H1 (cell line): ENCODE data around the gene SLAIN2. TPM values are rescaled to one million over a fixed set of nuclear protein-coding genes. Genes with fewer than 3 reads are reported as not detected.

Experiments
- CTCF ChIA-PET: fragments of 300-600 bp; sonication (Branson Sonifier 250); formaldehyde crosslinking; loops from one replicate; lab custom pipeline; 2021; ENCODE audit not compliant: partially characterized antibody; lab: Charles Lee
- POLR2A ChIA-PET: fragments of 300-600 bp; sonication (Branson Sonifier 250); formaldehyde crosslinking; loops from one replicate; lab custom pipeline; 2021; ENCODE audit warnings: inconsistent platforms; ENCODE audit not compliant: partially characterized antibody; lab: Charles Lee
- DNase-seq, 2 experiments: peaks; one replicate each; pipeline versions ENCODE4 v3.0.0 to v3.0.0-alpha.2; 2010 to 2022; ENCODE audit warnings: low spot score in 2 of 2, low read depth in 1 of 2, mixed read lengths in 1 of 2
- FAIRE-seq: peaks from 2 replicates; lab custom pipeline; 2011; peaks lifted over from hg19 to GRCh38; lab: Jason Lieb, UNC
- H2AFZ ChIP-seq: 2 replicates; pipeline ENCODE4 v1.8.1; 2012; ENCODE audit warnings: low read length, inconsistent platforms
- H2AK5ac ChIP-seq: 2 replicates; pipeline ENCODE4 v1.6.1; 2013; ENCODE audit warnings: low read depth, low read length
- H2BK120ac ChIP-seq: replicated peaks from 2 replicates; pipeline ENCODE3; 2013; ENCODE audit warnings: low read depth, low read length, inconsistent platforms
- H2BK12ac ChIP-seq: 2 replicates; pipeline ENCODE4 v1.6.1; 2013; ENCODE audit warnings: low read depth, low read length
- H2BK15ac ChIP-seq: 2 replicates; pipeline ENCODE4 v1.6.1; 2013; ENCODE audit warnings: low read length
- H2BK20ac ChIP-seq: 2 replicates; pipeline ENCODE4 v1.6.1; 2013; ENCODE audit warnings: low read length
- H2BK5ac ChIP-seq: 2 replicates; pipeline ENCODE4 v1.6.1; 2013; ENCODE audit warnings: low read depth, low read length
- H3K14ac ChIP-seq: 2 replicates; pipeline ENCODE4 v1.6.1; 2013; ENCODE audit warnings: inconsistent platforms; ENCODE audit not compliant: insufficient read length
- H3K18ac ChIP-seq: 2 replicates; pipeline ENCODE4 v1.6.1; 2013; ENCODE audit warnings: low read length; ENCODE audit errors: extremely low read depth
- H3K23ac ChIP-seq: 2 replicates; pipeline ENCODE4 v1.6.1; 2013; ENCODE audit warnings: inconsistent platforms; ENCODE audit not compliant: insufficient read length
- H3K23me2 ChIP-seq: 2 replicates; pipeline ENCODE4 v1.6.1; 2013; ENCODE audit warnings: low read depth, low read length
- H3K27ac ChIP-seq: 2 replicates; pipeline ENCODE4 v1.6.1; 2011; ENCODE audit warnings: low read depth, low read length, inconsistent platforms
- H3K27me3 ChIP-seq, 4 experiments: replicated peaks in 1 of 4; 1 replicate in 1 of 4; 2 replicates in 3 of 4; pipeline versions ENCODE4 v1.6.1 to v1.8.1; 2011 to 2013; ENCODE audit warnings: low read length in 3 of 4, mild to moderate bottlenecking in 3 of 4, inconsistent platforms in 2 of 4, mixed read lengths in 2 of 4, moderate library complexity in 1 of 4; ENCODE audit not compliant: control insufficient read depth in 3 of 4, insufficient read depth in 3 of 4; ENCODE audit errors: extremely low read depth in 1 of 4
- H3K36me3 ChIP-seq, 4 experiments: 2 replicates each; pipeline versions ENCODE4 v1.6.1 to v1.8.1; 2011 to 2013; ENCODE audit warnings: mild to moderate bottlenecking in 4 of 4, low read length in 3 of 4, moderate library complexity in 2 of 4, control low read depth in 1 of 4, inconsistent platforms in 1 of 4; ENCODE audit not compliant: insufficient read depth in 4 of 4, control insufficient read depth in 2 of 4
- H3K4ac ChIP-seq: replicated peaks from 2 replicates; pipeline ENCODE3; 2013; ENCODE audit warnings: low read length, low read depth, mixed read lengths, inconsistent platforms; ENCODE audit not compliant: insufficient read length
- H3K4me1 ChIP-seq, 4 experiments: replicated peaks in 1 of 4; 1 replicate in 1 of 4; 2 replicates in 3 of 4; pipeline versions ENCODE4 v1.6.1 to v1.8.1; 2011 to 2013; ENCODE audit warnings: low read length in 3 of 4, inconsistent platforms in 2 of 4, mixed read lengths in 1 of 4; ENCODE audit not compliant: insufficient read depth in 4 of 4, control insufficient read depth in 3 of 4
- H3K4me2 ChIP-seq, 2 experiments: 2 replicates each; pipeline versions ENCODE4 v1.6.1 to v1.8.1; 2011 to 2013; ENCODE audit warnings: low read depth in 2 of 2, low read length in 2 of 2, control low read depth in 1 of 2, inconsistent platforms in 1 of 2, mild to moderate bottlenecking in 1 of 2; ENCODE audit not compliant: insufficient read depth in 1 of 2
- H3K4me3 ChIP-seq, 4 experiments: fragments of 200-600, 300-600 bp in 1 of 4; sonication (generic), shearing (Covaris generic), sonication (Bioruptor Twin) in 1 of 4; 2 replicates each; pipeline versions ENCODE4 v1.5.1 to v1.8.1; 2011 to 2016; ENCODE audit warnings: low read length in 4 of 4, low read depth in 3 of 4, control low read depth in 2 of 4, inconsistent platforms in 2 of 4, mild to moderate bottlenecking in 2 of 4, mixed read lengths in 1 of 4, moderate library complexity in 1 of 4; ENCODE audit not compliant: insufficient read depth in 2 of 4; ENCODE audit errors: extremely low read depth in 1 of 4
- H3K56ac ChIP-seq: replicated peaks from 2 replicates; pipeline ENCODE3; 2013; ENCODE audit warnings: low read depth, mild to moderate bottlenecking, mixed read lengths, low read length, inconsistent platforms; ENCODE audit not compliant: insufficient read length
- H3K79me1 ChIP-seq: 2 replicates; pipeline ENCODE4 v1.6.1; 2013; ENCODE audit warnings: low read depth, low read length, control low read depth
- H3K79me2 ChIP-seq, 2 experiments: 2 replicates each; pipeline versions ENCODE4 v1.6.1 to v1.8.1; 2012 to 2013; ENCODE audit warnings: low read length in 2 of 2, mild to moderate bottlenecking in 2 of 2, inconsistent platforms in 1 of 2; ENCODE audit not compliant: insufficient read depth in 2 of 2, control insufficient read depth in 1 of 2
- H3K9ac ChIP-seq, 4 experiments: replicated peaks in 1 of 4; 1 replicate in 1 of 4; 2 replicates in 3 of 4; pipeline versions ENCODE4 v1.6.1 to v1.8.1; 2011 to 2013; ENCODE audit warnings: low read depth in 3 of 4, low read length in 3 of 4, control low read depth in 2 of 4, mild to moderate bottlenecking in 2 of 4, moderate library complexity in 2 of 4, inconsistent platforms in 1 of 4; ENCODE audit errors: extremely low read depth in 1 of 4
- H3K9me3 ChIP-seq, 2 experiments: 2 replicates each; pipeline versions ENCODE4 v1.6.1 to v1.8.1; 2012 to 2013; ENCODE audit warnings: mild to moderate bottlenecking in 2 of 2, moderate library complexity in 2 of 2, control low read depth in 1 of 2, inconsistent platforms in 1 of 2, low read depth in 1 of 2, low read length in 1 of 2, mixed read lengths in 1 of 2; ENCODE audit not compliant: insufficient read depth in 2 of 2
- H4K20me1 ChIP-seq, 2 experiments: replicated peaks in 1 of 2; 2 replicates each; pipeline versions ENCODE3 to v1.8.1; 2011 to 2013; ENCODE audit warnings: inconsistent platforms in 2 of 2, low read length in 2 of 2, mild to moderate bottlenecking in 1 of 2; ENCODE audit not compliant: insufficient read depth in 2 of 2, control insufficient read depth in 1 of 2
- H4K5ac ChIP-seq: 2 replicates; pipeline ENCODE4 v1.6.1; 2013; ENCODE audit warnings: low read length, low read depth, mixed read lengths, inconsistent platforms; ENCODE audit not compliant: insufficient read length
- H4K8ac ChIP-seq: 2 replicates; pipeline ENCODE4 v1.8.0; 2013; ENCODE audit warnings: mild to moderate bottlenecking, moderate library complexity, low read length, inconsistent platforms; ENCODE audit not compliant: insufficient read depth; ENCODE audit errors: extremely low read depth
- H4K91ac ChIP-seq: replicated peaks from 2 replicates; pipeline ENCODE3; 2013; ENCODE audit warnings: low read length, mixed read lengths, inconsistent platforms; ENCODE audit not compliant: insufficient read length
- NANOG ChIP-seq: IDR thresholded peaks from 2 replicates; pipeline ENCODE4 v1.6.1; 2011; ENCODE audit warnings: low read length, low read depth, mild to moderate bottlenecking, inconsistent platforms; ENCODE audit not compliant: insufficient read depth, poor library complexity, severe bottlenecking
- SP2 ChIP-seq: IDR thresholded peaks from 2 replicates; pipeline ENCODE4 v1.6.1; 2012; ENCODE audit warnings: mild to moderate bottlenecking, low read length, inconsistent platforms
- WGBS, 2 experiments: shearing (Covaris generic) in 1 of 2; methylation state at CpG; one replicate each; pipeline versions ENCODE4 v1.1.6 to v1.1.7; 2013 to 2015; ENCODE audit warnings: low lambda C conversion rate in 2 of 2, mixed read lengths in 2 of 2, inconsistent platforms in 1 of 2, low coverage in 1 of 2, missing lambda C conversion rate in 1 of 2; ENCODE audit not compliant: insufficient replicate concordance in 2 of 2, insufficient coverage in 1 of 2, insufficient read length in 1 of 2; ENCODE audit errors: extremely low coverage in 1 of 2, missing lambda C conversion rate in 1 of 2; 5-methylcytosine and 5-hydroxymethylcytosine counted together
- polyA plus RNA-seq, 7 experiments: library from polyadenylated mRNA; depleted of rRNA in 3 of 7; stranded (reverse) in 5 of 7; unstranded in 2 of 7; fragments of >200 nt in 5 of 7; fragments of 200-250 nt in 2 of 7; gene quantifications; 1 replicate in 5 of 7; 2 replicates in 1 of 7; 4 replicates in 1 of 7; pipeline versions ENCODE4 v1.2.1 to v1.2.3, GENCODE V29; 2011 to 2013; ENCODE audit warnings: missing spikeins in 2 of 7, mixed read lengths in 2 of 7
- total RNA-seq: library from RNA; stranded (reverse); fragmentation: NEBNext Ultra II Directional; extraction: Animal tissue kit (Norgen Biotek cat#: 25700); gene quantifications from 2 replicates; pipeline ENCODE4 v1.2.1, GENCODE V29; 2021

SLAIN2 gene
- total and polyA plus RNA-seq, 2 of the 8 experiments (the other 6 are each of a cell fraction or from before 2014, with no cell fraction given): 8.2 to 40.0 TPM

GRCh38 chr4:48405924-48406323 is 64.6 kb downstream of the SLAIN2 start:
- Histone ChIP-seq H4K5ac (no peak overlapping the region), H3K23me2 (no peaks in the 10 kb centered on the region; the same call in 1 of the 2 replicates), H4K8ac (no peak overlapping the region), H3K27ac (no peak overlapping the region), H3K56ac (no peak overlapping the region), H3K4me2 (no peak overlapping the region), H3K27me3 (no peaks in the 10 kb centered on the region), H3K18ac (no peak overlapping the region), H2AK5ac (no peak overlapping the region), H4K91ac (no peak overlapping the region), H2BK5ac (no peak overlapping the region), H3K79me1 (no peaks in the 10 kb centered on the region), H3K79me2 (no peaks in the 10 kb centered on the region), H3K9ac (no peak overlapping the region), H3K4me3 (no peak overlapping the region), H3K14ac (no peak overlapping the region), H2BK120ac (no peak overlapping the region), H3K36me3 (no peaks in the 10 kb centered on the region), H3K4ac (no peak overlapping the region), H2BK20ac (no peak overlapping the region), H2BK12ac (no peak overlapping the region), H3K23ac (no peak overlapping the region), H3K4me1 (peaks cover 0 to 2% (median 0%) of the 10 kb centered on the region in 4 experiments; a peak in 1 of 7 replicates), H2AFZ (no peak overlapping the region), H2BK15ac (no peak overlapping the region), H4K20me1 (no peaks in the 10 kb centered on the region), H3K9me3 (no peaks in the 10 kb centered on the region)
- no peak for TF ChIP-seq SP2
- no peak for TF ChIP-seq NANOG
- DNase-seq (no peak), FAIRE-seq (no peak)
- ChIA-PET CTCF (interaction anchor here (0.5 to 1.8 kb wide), 2 partner anchors 34 to 40 kb away, joined by 3 to 4 read pairs; no protein-coding TSS in a partner anchor), POLR2A (no interaction called here)
- 88% methylated on average over 3 of the region's 3 CpGs; no CpG with 5 or more reads in 1 of the 2 experiments for WGBS, 2 experiments
